ENCODE results near the gene PSEN1.

PSEN1 gene

GRCh38 chr14:73133795-73134194, 2.5 kb upstream of the PSEN1 start:
- Histone ChIP-seq H3K27me3 (ENCODE audit: control insufficient read depth in 1 of 2, insufficient read depth in 2 of 2, low read length in 2 of 2) (no peaks in the 10 kb centered on the region), H3K4me3 (ENCODE audit: low read depth in 1 of 2, low read length in 2 of 2) (no peak overlapping the region), H3K36me3 (ENCODE audit: insufficient read depth, low read length) (no peaks in the 10 kb centered on the region), H3K4me1 (ENCODE audit: insufficient read depth, low read length) (peaks cover 12% of the 10 kb centered on the region), H3K9me3 (ENCODE audit: low read length) (no peaks in the 10 kb centered on the region), H3K27ac (ENCODE audit: low read depth, low read length) (no peak overlapping the region), H3K9ac (ENCODE audit: low read length) (no peak overlapping the region)

GRCh38 chr14:73136085-73136386, 271 bp upstream of the PSEN1 start:
- Histone ChIP-seq H3K9me3 (ENCODE audit: low read length) (no peaks in the 10 kb centered on the region), H3K4me1 (ENCODE audit: insufficient read depth, low read length) (peaks cover 12% of the 10 kb centered on the region), H3K4me3 (ENCODE audit: low read depth in 1 of 2, low read length in 2 of 2) (peak overlapping the region; percentile 76 to 88), H3K27ac (ENCODE audit: low read depth, low read length) (peak overlapping the region; percentile 96), H3K9ac (ENCODE audit: low read length) (no peak overlapping the region), H3K27me3 (ENCODE audit: control insufficient read depth in 1 of 2, insufficient read depth in 2 of 2, low read length in 2 of 2) (no peaks in the 10 kb centered on the region), H3K36me3 (ENCODE audit: insufficient read depth, low read length) (no peaks in the 10 kb centered on the region)

GRCh38 chr14:73140811-73141323, 4.6 kb downstream of the PSEN1 start:
- Histone ChIP-seq H3K4me1 (ENCODE audit: insufficient read depth, low read length) (peaks cover 25% of the 10 kb centered on the region), H3K27me3 (ENCODE audit: control insufficient read depth in 1 of 2, insufficient read depth in 2 of 2, low read length in 2 of 2) (no peaks in the 10 kb centered on the region), H3K27ac (ENCODE audit: low read depth, low read length) (no peak overlapping the region)

GRCh38 chr14:73142216-73142615, 5.9 kb downstream of the PSEN1 start:
- Histone ChIP-seq H3K27ac (ENCODE audit: low read depth, low read length) (no peak overlapping the region), H3K27me3 (ENCODE audit: control insufficient read depth in 1 of 2, insufficient read depth in 2 of 2, low read length in 2 of 2) (no peaks in the 10 kb centered on the region), H3K4me3 (ENCODE audit: low read depth in 1 of 2, low read length in 2 of 2) (no peak overlapping the region), H3K36me3 (ENCODE audit: insufficient read depth, low read length) (no peaks in the 10 kb centered on the region), H3K9ac (ENCODE audit: low read length) (no peak overlapping the region), H3K9me3 (ENCODE audit: low read length) (no peaks in the 10 kb centered on the region), H3K4me1 (ENCODE audit: insufficient read depth, low read length) (peaks cover 21% of the 10 kb centered on the region)

More at GRCh38 chr14:73140811-73141323, 4.6 kb downstream of the PSEN1 start:
- no peak overlapping the region for H3K9ac ChIP-seq (ENCODE audit: low read length)
- no peaks in the 10 kb centered on the region for H3K9me3 ChIP-seq (ENCODE audit: low read length)
- H3K4me3 ChIP-seq (ENCODE audit: low read depth in 1 of 2, low read length in 2 of 2), result no peak overlapping the region
- no peaks in the 10 kb centered on the region for H3K36me3 ChIP-seq (ENCODE audit: insufficient read depth, low read length)

GRCh38 chr14:73143003-73143402, 6.7 kb downstream of the PSEN1 start:
- Histone ChIP-seq H3K27me3 (ENCODE audit: control insufficient read depth in 1 of 2, insufficient read depth in 2 of 2, low read length in 2 of 2) (no peaks in the 10 kb centered on the region), H3K36me3 (ENCODE audit: insufficient read depth, low read length) (peaks cover 3% of the 10 kb centered on the region), H3K27ac (ENCODE audit: low read depth, low read length) (no peak overlapping the region), H3K9ac (ENCODE audit: low read length) (no peak overlapping the region), H3K4me1 (ENCODE audit: insufficient read depth, low read length) (peaks cover 14% of the 10 kb centered on the region), H3K4me3 (ENCODE audit: low read depth in 1 of 2, low read length in 2 of 2) (no peak overlapping the region), H3K9me3 (ENCODE audit: low read length) (no peaks in the 10 kb centered on the region)

GRCh38 chr14:73143617-73144016, 7.3 kb downstream of the PSEN1 start:
- H3K4me1 ChIP-seq (ENCODE audit: insufficient read depth, low read length), result peaks cover 14% of the 10 kb centered on the region
- no peaks in the 10 kb centered on the region for H3K27me3 ChIP-seq (ENCODE audit: control insufficient read depth in 1 of 2, insufficient read depth in 2 of 2, low read length in 2 of 2)
- H3K4me3 ChIP-seq (ENCODE audit: low read depth in 1 of 2, low read length in 2 of 2), result no peak overlapping the region
- no peaks in the 10 kb centered on the region for H3K9me3 ChIP-seq (ENCODE audit: low read length)
- H3K27ac ChIP-seq (ENCODE audit: low read depth, low read length), result no peak overlapping the region
- peaks cover 8% of the 10 kb centered on the region for H3K36me3 ChIP-seq (ENCODE audit: insufficient read depth, low read length)
- no peak overlapping the region for H3K9ac ChIP-seq (ENCODE audit: low read length)

GRCh38 chr14:73145371-73145770, 9.1 kb downstream of the PSEN1 start:
- Histone ChIP-seq H3K27ac (ENCODE audit: low read depth, low read length) (no peak overlapping the region), H3K9me3 (ENCODE audit: low read length) (no peaks in the 10 kb centered on the region), H3K36me3 (ENCODE audit: insufficient read depth, low read length) (peaks cover 16% of the 10 kb centered on the region), H3K27me3 (ENCODE audit: control insufficient read depth in 1 of 2, insufficient read depth in 2 of 2, low read length in 2 of 2) (no peaks in the 10 kb centered on the region), H3K9ac (ENCODE audit: low read length) (no peak overlapping the region), H3K4me1 (ENCODE audit: insufficient read depth, low read length) (peaks cover 14% of the 10 kb centered on the region), H3K4me3 (ENCODE audit: low read depth in 1 of 2, low read length in 2 of 2) (no peak overlapping the region)

- no peak overlapping the region for H3K9ac ChIP-seq (ENCODE audit: low read length)
- H3K9me3 ChIP-seq (ENCODE audit: low read length), result no peaks in the 10 kb centered on the region
- peaks cover 16% of the 10 kb centered on the region for H3K36me3 ChIP-seq (ENCODE audit: insufficient read depth, low read length)
- H3K27ac ChIP-seq (ENCODE audit: low read depth, low read length), result no peak overlapping the region
- no peaks in the 10 kb centered on the region for H3K27me3 ChIP-seq (ENCODE audit: control insufficient read depth in 1 of 2, insufficient read depth in 2 of 2, low read length in 2 of 2)
- peaks cover 14% of the 10 kb centered on the region for H3K4me1 ChIP-seq (ENCODE audit: insufficient read depth, low read length)
- H3K4me3 ChIP-seq (ENCODE audit: low read depth in 1 of 2, low read length in 2 of 2), result no peak overlapping the region
Measured at GRCh38 chr14:73146111-73146510, 9.8 kb downstream of the PSEN1 start.

GRCh38 chr14:73149753-73150152, 13.4 kb downstream of the PSEN1 start:
- Histone ChIP-seq H3K9ac (ENCODE audit: low read length) (no peak overlapping the region), H3K9me3 (ENCODE audit: low read length) (no peaks in the 10 kb centered on the region), H3K4me1 (ENCODE audit: insufficient read depth, low read length) (no peaks in the 10 kb centered on the region), H3K36me3 (ENCODE audit: insufficient read depth, low read length) (peaks cover 16% of the 10 kb centered on the region), H3K27ac (ENCODE audit: low read depth, low read length) (no peak overlapping the region), H3K27me3 (ENCODE audit: control insufficient read depth in 1 of 2, insufficient read depth in 2 of 2, low read length in 2 of 2) (no peaks in the 10 kb centered on the region), H3K4me3 (ENCODE audit: low read depth in 1 of 2, low read length in 2 of 2) (no peak overlapping the region)

- H3K36me3 ChIP-seq (ENCODE audit: insufficient read depth, low read length), result peaks cover 10% of the 10 kb centered on the region
- no peak overlapping the region for H3K9ac ChIP-seq (ENCODE audit: low read length)
- no peak overlapping the region for H3K4me3 ChIP-seq (ENCODE audit: low read depth in 1 of 2, low read length in 2 of 2)
- H3K27ac ChIP-seq (ENCODE audit: low read depth, low read length), result no peak overlapping the region
- no peaks in the 10 kb centered on the region for H3K27me3 ChIP-seq (ENCODE audit: control insufficient read depth in 1 of 2, insufficient read depth in 2 of 2, low read length in 2 of 2)
- no peaks in the 10 kb centered on the region for H3K4me1 ChIP-seq (ENCODE audit: insufficient read depth, low read length)
- no peaks in the 10 kb centered on the region for H3K9me3 ChIP-seq (ENCODE audit: low read length)
Measured at GRCh38 chr14:73153272-73153671, 17.0 kb downstream of the PSEN1 start.

GRCh38 chr14:73162251-73162650, 25.9 kb downstream of the PSEN1 start:
- Histone ChIP-seq H3K27me3 (ENCODE audit: control insufficient read depth in 1 of 2, insufficient read depth in 2 of 2, low read length in 2 of 2) (no peaks in the 10 kb centered on the region), H3K4me1 (ENCODE audit: insufficient read depth, low read length) (no peaks in the 10 kb centered on the region), H3K27ac (ENCODE audit: low read depth, low read length) (no peak overlapping the region), H3K9me3 (ENCODE audit: low read length) (no peaks in the 10 kb centered on the region), H3K36me3 (ENCODE audit: insufficient read depth, low read length) (peaks cover 12% of the 10 kb centered on the region), H3K4me3 (ENCODE audit: low read depth in 1 of 2, low read length in 2 of 2) (no peak overlapping the region), H3K9ac (ENCODE audit: low read length) (no peak overlapping the region)

GRCh38 chr14:73166399-73166798, 30.1 kb downstream of the PSEN1 start:
- Histone ChIP-seq H3K4me3 (ENCODE audit: low read depth in 1 of 2, low read length in 2 of 2) (no peak overlapping the region), H3K36me3 (ENCODE audit: insufficient read depth, low read length) (peaks cover 23% of the 10 kb centered on the region), H3K27ac (ENCODE audit: low read depth, low read length) (no peak overlapping the region), H3K4me1 (ENCODE audit: insufficient read depth, low read length) (no peaks in the 10 kb centered on the region), H3K9ac (ENCODE audit: low read length) (no peak overlapping the region), H3K27me3 (ENCODE audit: control insufficient read depth in 1 of 2, insufficient read depth in 2 of 2, low read length in 2 of 2) (no peaks in the 10 kb centered on the region), H3K9me3 (ENCODE audit: low read length) (no peaks in the 10 kb centered on the region)

All from muscle layer of colon (tissue), 2 donors.